HepG2 (cell line): ENCODE measurements around the gene IZUMO4. TPM values are rescaled to one million over a fixed set of nuclear protein-coding genes. Genes with fewer than 3 reads are reported as not detected.

Source experiments
- BHLHE40 ChIP-seq: IDR thresholded peaks from 2 replicates; pipeline ENCODE4 v1.6.1; 2011; ENCODE audit warnings: low read length, improper control_type of control experiment
- JUNB ChIP-seq: sonication (generic); formaldehyde crosslinking; IDR thresholded peaks from 2 replicates; pipeline ENCODE4 v1.8.0; 2022; ENCODE audit warnings: missing genetic modification reagents, mild to moderate bottlenecking, borderline replicate concordance
- MYC ChIP-seq: sonication (generic); formaldehyde crosslinking; IDR thresholded peaks from 2 replicates; pipeline ENCODE4 v1.9.0; 2021; ENCODE audit warnings: missing genetic modification reagents, borderline replicate concordance
- NR2F2 ChIP-seq: IDR thresholded peaks from 2 replicates; pipeline ENCODE4 v1.6.1; 2012; ENCODE audit warnings: low read depth, inconsistent platforms, borderline replicate concordance
- PHF21A ChIP-seq: sonication (generic); formaldehyde crosslinking; IDR thresholded peaks from 2 replicates; pipeline ENCODE4 v1.5.0; 2020; ENCODE audit warnings: mild to moderate bottlenecking, missing genetic modification reagents
- RCOR2 ChIP-seq: IDR thresholded peaks from 2 replicates; pipeline ENCODE4 v1.6.1; 2016; ENCODE audit warnings: missing biosample characterization, missing genetic modification reagents
- RXRA ChIP-seq: sonication (generic); formaldehyde crosslinking; IDR thresholded peaks from 2 replicates; pipeline ENCODE4 v1.5.1; 2020; ENCODE audit warnings: missing genetic modification reagents
- SAP130 ChIP-seq: IDR thresholded peaks from 2 replicates; pipeline ENCODE4 v1.6.1; 2016; ENCODE audit warnings: low read depth
- TGIF2 ChIP-seq: IDR thresholded peaks from 2 replicates; pipeline ENCODE4 v1.6.1; 2016; ENCODE audit warnings: control low read depth, missing compliant biosample characterization
- ZBTB39 ChIP-seq: sonication (generic); formaldehyde crosslinking; IDR thresholded peaks from 2 replicates; pipeline ENCODE4 v1.5.0; 2020; ENCODE audit warnings: missing genetic modification reagents
- ZMYM2 ChIP-seq: sonication (generic); formaldehyde crosslinking; IDR thresholded peaks from 2 replicates; pipeline ENCODE4 v1.8.0; 2022; ENCODE audit warnings: mild to moderate bottlenecking, missing genetic modification reagents
- ZNF589 ChIP-seq: sonication (generic); formaldehyde crosslinking; conservative IDR thresholded peaks from 2 replicates; pipeline ENCODE4 v1.8.0; 2022; ENCODE audit warnings: mild to moderate bottlenecking, moderate library complexity, missing genetic modification reagents
- ZNF609 ChIP-seq: sonication (generic); formaldehyde crosslinking; IDR thresholded peaks from 2 replicates; pipeline ENCODE4 v1.4.0; 2020; ENCODE audit warnings: mild to moderate bottlenecking, missing genetic modification reagents, borderline replicate concordance
- ZNF614 ChIP-seq: IDR thresholded peaks from 2 replicates; pipeline ENCODE4 v1.6.1; 2018; ENCODE audit warnings: missing biosample characterization, missing genetic modification reagents, inconsistent platforms, borderline replicate concordance
- ZNF761 ChIP-seq: sonication (generic); formaldehyde crosslinking; conservative IDR thresholded peaks from 2 replicates; pipeline ENCODE4 v1.4.0; 2020; ENCODE audit warnings: mild to moderate bottlenecking, missing genetic modification reagents
- polyA plus RNA-seq, 8 experiments: library from polyadenylated mRNA; depleted of rRNA in 3 of 8; stranded (reverse) in 7 of 8; unstranded in 1 of 8; fragments of >200 nt; fragmentation: Illumina TruSeq in 4 of 8; extraction: Trizol in 4 of 8; gene quantifications; 2 replicates each; pipeline versions ENCODE4 v1.2.1 to v1.2.3, GENCODE V29; 2011 to 2016; ENCODE audit warnings: low read depth in 4 of 8, missing spikeins in 1 of 8, mixed read lengths in 1 of 8; ENCODE audit not compliant: insufficient read depth in 1 of 8
- total RNA-seq, 5 experiments: library from RNA; depleted of rRNA; stranded (reverse); fragments of >200 nt; fragmentation: Illumina TruSeq; extraction: Trizol; gene quantifications; 2 replicates each; pipeline ENCODE4 v1.2.3, GENCODE V29; 2016; ENCODE audit warnings: low read depth in 1 of 5
- TF ChIP-seq, protein P1 (sequence below): sonication (generic); formaldehyde crosslinking; IDR thresholded peaks from 2 replicates; pipeline ENCODE4 v1.4.0; 2020; ENCODE audit warnings: missing genetic modification reagents
- TF ChIP-seq, protein P2 (sequence below): sonication (generic); formaldehyde crosslinking; IDR thresholded peaks from 2 replicates; pipeline ENCODE4 v1.4.0; 2020; ENCODE audit warnings: missing genetic modification reagents

The IZUMO4 gene
- total and polyA plus RNA-seq, 2 of the 13 experiments (the other 11 are each of a cell fraction or from before 2014, with no cell fraction given): 0.77 to 3.9 TPM

GRCh38 chr19:2086695-2087620 lies 9.8 kb upstream of the IZUMO4 start (continued):
- TF ChIP-seq, protein P1, sequence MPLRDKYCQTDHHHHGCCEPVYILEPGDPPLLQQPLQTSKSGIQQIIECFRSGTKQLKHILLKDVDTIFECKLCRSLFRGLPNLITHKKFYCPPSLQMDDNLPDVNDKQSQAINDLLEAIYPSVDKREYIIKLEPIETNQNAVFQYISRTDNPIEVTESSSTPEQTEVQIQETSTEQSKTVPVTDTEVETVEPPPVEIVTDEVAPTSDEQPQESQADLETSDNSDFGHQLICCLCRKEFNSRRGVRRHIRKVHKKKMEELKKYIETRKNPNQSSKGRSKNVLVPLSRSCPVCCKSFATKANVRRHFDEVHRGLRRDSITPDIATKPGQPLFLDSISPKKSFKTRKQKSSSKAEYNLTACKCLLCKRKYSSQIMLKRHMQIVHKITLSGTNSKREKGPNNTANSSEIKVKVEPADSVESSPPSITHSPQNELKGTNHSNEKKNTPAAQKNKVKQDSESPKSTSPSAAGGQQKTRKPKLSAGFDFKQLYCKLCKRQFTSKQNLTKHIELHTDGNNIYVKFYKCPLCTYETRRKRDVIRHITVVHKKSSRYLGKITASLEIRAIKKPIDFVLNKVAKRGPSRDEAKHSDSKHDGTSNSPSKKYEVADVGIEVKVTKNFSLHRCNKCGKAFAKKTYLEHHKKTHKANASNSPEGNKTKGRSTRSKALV: peak; percentile 31; the same call in 1 of the 2 replicates
- TF ChIP-seq NR2F2: peak; percentile 63; the same call in 1 of the 2 replicates
- TF ChIP-seq ZMYM2 (CRISPR knock-in tag): peak; percentile 98
- peak; percentile 82 for TF ChIP-seq JUNB (CRISPR knock-in tag)
- TF ChIP-seq TGIF2 (CRISPR knock-in tag): 0 out of 2 replicates have a peak, but pooled peaks have one; percentile 23
- peak; percentile 91; the same call in 1 of the 2 replicates for TF ChIP-seq RXRA (CRISPR knock-in tag)
- TF ChIP-seq ZNF589 (CRISPR knock-in tag): peak; percentile 82
- peak; percentile 99 for TF ChIP-seq BHLHE40
- peak; percentile 74; the same call in 1 of the 2 replicates for TF ChIP-seq ZBTB39 (CRISPR knock-in tag)
- TF ChIP-seq, protein P2, sequence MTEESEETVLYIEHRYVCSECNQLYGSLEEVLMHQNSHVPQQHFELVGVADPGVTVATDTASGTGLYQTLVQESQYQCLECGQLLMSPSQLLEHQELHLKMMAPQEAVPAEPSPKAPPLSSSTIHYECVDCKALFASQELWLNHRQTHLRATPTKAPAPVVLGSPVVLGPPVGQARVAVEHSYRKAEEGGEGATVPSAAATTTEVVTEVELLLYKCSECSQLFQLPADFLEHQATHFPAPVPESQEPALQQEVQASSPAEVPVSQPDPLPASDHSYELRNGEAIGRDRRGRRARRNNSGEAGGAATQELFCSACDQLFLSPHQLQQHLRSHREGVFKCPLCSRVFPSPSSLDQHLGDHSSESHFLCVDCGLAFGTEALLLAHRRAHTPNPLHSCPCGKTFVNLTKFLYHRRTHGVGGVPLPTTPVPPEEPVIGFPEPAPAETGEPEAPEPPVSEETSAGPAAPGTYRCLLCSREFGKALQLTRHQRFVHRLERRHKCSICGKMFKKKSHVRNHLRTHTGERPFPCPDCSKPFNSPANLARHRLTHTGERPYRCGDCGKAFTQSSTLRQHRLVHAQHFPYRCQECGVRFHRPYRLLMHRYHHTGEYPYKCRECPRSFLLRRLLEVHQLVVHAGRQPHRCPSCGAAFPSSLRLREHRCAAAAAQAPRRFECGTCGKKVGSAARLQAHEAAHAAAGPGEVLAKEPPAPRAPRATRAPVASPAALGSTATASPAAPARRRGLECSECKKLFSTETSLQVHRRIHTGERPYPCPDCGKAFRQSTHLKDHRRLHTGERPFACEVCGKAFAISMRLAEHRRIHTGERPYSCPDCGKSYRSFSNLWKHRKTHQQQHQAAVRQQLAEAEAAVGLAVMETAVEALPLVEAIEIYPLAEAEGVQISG: peak; percentile 28; the same call in 1 of the 2 replicates
- peak; percentile 72 for TF ChIP-seq MYC (CRISPR knock-in tag)
- peak; percentile 91 for TF ChIP-seq PHF21A
- TF ChIP-seq ZNF761 (CRISPR knock-in tag): peak; percentile 84
- TF ChIP-seq RCOR2 (CRISPR knock-in tag): peak; percentile 97
- TF ChIP-seq ZNF614: peak; percentile 86; the same call in 1 of the 2 replicates
- peak; percentile 88 for TF ChIP-seq ZNF609 (CRISPR knock-in tag)
- TF ChIP-seq SAP130: peak; percentile 87
